ENCODE data around the gene PGC.

- TF ChIP-seq POLR2A (IDR thresholded peaks at IDR 0.05) (no peak), POLR2AphosphoS5 (IDR thresholded peaks at IDR 0.05) (no peak), EP300 (IDR thresholded peaks at IDR 0.05) (no peak)
- TF ChIP-seq, protein P1, sequence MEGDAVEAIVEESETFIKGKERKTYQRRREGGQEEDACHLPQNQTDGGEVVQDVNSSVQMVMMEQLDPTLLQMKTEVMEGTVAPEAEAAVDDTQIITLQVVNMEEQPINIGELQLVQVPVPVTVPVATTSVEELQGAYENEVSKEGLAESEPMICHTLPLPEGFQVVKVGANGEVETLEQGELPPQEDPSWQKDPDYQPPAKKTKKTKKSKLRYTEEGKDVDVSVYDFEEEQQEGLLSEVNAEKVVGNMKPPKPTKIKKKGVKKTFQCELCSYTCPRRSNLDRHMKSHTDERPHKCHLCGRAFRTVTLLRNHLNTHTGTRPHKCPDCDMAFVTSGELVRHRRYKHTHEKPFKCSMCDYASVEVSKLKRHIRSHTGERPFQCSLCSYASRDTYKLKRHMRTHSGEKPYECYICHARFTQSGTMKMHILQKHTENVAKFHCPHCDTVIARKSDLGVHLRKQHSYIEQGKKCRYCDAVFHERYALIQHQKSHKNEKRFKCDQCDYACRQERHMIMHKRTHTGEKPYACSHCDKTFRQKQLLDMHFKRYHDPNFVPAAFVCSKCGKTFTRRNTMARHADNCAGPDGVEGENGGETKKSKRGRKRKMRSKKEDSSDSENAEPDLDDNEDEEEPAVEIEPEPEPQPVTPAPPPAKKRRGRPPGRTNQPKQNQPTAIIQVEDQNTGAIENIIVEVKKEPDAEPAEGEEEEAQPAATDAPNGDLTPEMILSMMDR (IDR thresholded peaks at IDR 0.05): no peak
These were observed 50.4 kb downstream of the PGC start for GRCh38 chr6:41696788-41697187.
